H1 (cell line): Measurements from ENCODE around the gene GMPPA.
A peak's percentile ranks its signal among the peaks of the same experiment; 100 is the strongest.

Experiments used
- ATF3 ChIP-seq: IDR thresholded peaks from 2 replicates; pipeline ENCODE4 v1.6.1; 2011; ENCODE audit warnings: low read depth, mild to moderate bottlenecking, low read length; ENCODE audit not compliant: insufficient read depth
- CBX5 ChIP-seq: fragments of 300-800, 300-1000 bp; sonication (generic); IDR thresholded peaks from 2 replicates; pipeline ENCODE4 v1.7.1; 2016; ENCODE audit warnings: antibody characterized with exemption, low read length, low read depth
- CTCF ChIP-seq, 3 experiments: IDR thresholded peaks; 1 replicate in 2 of 3; 2 replicates in 1 of 3; pipeline versions ENCODE4 v1.5.1 to v1.6.1; 2011; ENCODE audit warnings: low read length in 3 of 3, mild to moderate bottlenecking in 3 of 3, inconsistent platforms in 2 of 3, low read depth in 1 of 3, moderate library complexity in 1 of 3; ENCODE audit not compliant: insufficient read depth in 1 of 3; ENCODE audit errors: control extremely low read depth in 1 of 3
- E2F6 ChIP-seq: IDR thresholded peaks from 2 replicates; pipeline ENCODE4 v1.6.1; 2012; ENCODE audit warnings: inconsistent platforms
- EP300 ChIP-seq, 2 experiments: IDR thresholded peaks; 1 replicate in 1 of 2; 2 replicates in 1 of 2; pipeline ENCODE4 v1.6.1; 2011 to 2012; ENCODE audit warnings: low read depth in 2 of 2, low read length in 2 of 2, mild to moderate bottlenecking in 2 of 2, borderline replicate concordance in 1 of 2, inconsistent platforms in 1 of 2, moderate library complexity in 1 of 2
- JUN ChIP-seq: IDR thresholded peaks from 2 replicates; pipeline ENCODE4 v1.6.1; 2011; ENCODE audit warnings: low read depth, mild to moderate bottlenecking, improper control_type of control experiment, low read length
- JUND ChIP-seq: IDR thresholded peaks from 2 replicates; pipeline ENCODE4 v1.6.1; 2011; ENCODE audit warnings: mild to moderate bottlenecking, improper control_type of control experiment, low read length
- KDM5A ChIP-seq: fragments of 200-600 bp; IDR thresholded peaks from 2 replicates; pipeline ENCODE4 v1.7.1; 2012; ENCODE audit warnings: mild to moderate bottlenecking, low read length, inconsistent platforms, mixed read lengths
- MAX ChIP-seq: IDR thresholded peaks from 2 replicates; pipeline ENCODE4 v1.6.1; 2012; ENCODE audit warnings: inconsistent platforms
- POLR2A ChIP-seq, 2 experiments: IDR thresholded peaks; 1 replicate in 1 of 2; 2 replicates in 1 of 2; pipeline ENCODE4 v1.6.1; 2011; ENCODE audit warnings: low read depth in 2 of 2, low read length in 2 of 2, mild to moderate bottlenecking in 2 of 2; ENCODE audit errors: control extremely low read depth in 1 of 2
- RAD21 ChIP-seq, 2 experiments: IDR thresholded peaks in 1 of 2; conservative IDR thresholded peaks in 1 of 2; 2 replicates each; pipeline ENCODE4 v1.6.1; 2011; ENCODE audit warnings: low read depth in 2 of 2, low read length in 2 of 2, improper control_type of control experiment in 1 of 2, inconsistent platforms in 1 of 2, mild to moderate bottlenecking in 1 of 2, moderate library complexity in 1 of 2
- SP1 ChIP-seq: IDR thresholded peaks from 2 replicates; pipeline ENCODE4 v1.6.1; 2011; ENCODE audit warnings: low read depth, low read length

GRCh38 chr2:219498280-219499057, at the start of gene GMPPA:
- TF ChIP-seq MAX (peak; percentile 88), ATF3 (no peak), EP300 (IDR thresholded peaks at IDR 0.05; ENCODE audit: borderline replicate concordance in 1 of 2, low read depth in 2 of 2, low read length in 2 of 2) (no peak), CTCF (IDR thresholded peaks at IDR 0.05; ENCODE audit: control extremely low read depth in 1 of 3, insufficient read depth in 1 of 3, low read depth in 1 of 3, low read length in 3 of 3) (no peak; a peak in 1 of 4 replicates), POLR2A (IDR thresholded peaks at IDR 0.05; ENCODE audit: control extremely low read depth in 1 of 2, low read depth in 2 of 2, low read length in 2 of 2) (peak in 1 of 2 experiments; percentile 46; a peak in 1 of 3 replicates), RAD21 (IDR thresholded peaks at IDR 0.05 in 1 of 2, conservative IDR thresholded peaks at IDR 0.05 in 1 of 2; ENCODE audit: low read depth in 2 of 2, low read length in 2 of 2) (no peak), JUN (no peak), KDM5A (no peak), JUND (no peak), CBX5 (no peak), E2F6 (peak; percentile 96), SP1 (peak; percentile 38; the same call in 1 of the 2 replicates)
